Inflammatory macrophage treated with lipopolysaccharide for 1 hour (primary cell): ENCODE data around the gene VENTX.

Source experiments
- DNase-seq, 2 donors: peaks; one replicate each; pipeline ENCODE4 v3.0.0-alpha.2; 2020 to 2022

Gene VENTX

GRCh38 chr10:133202778-133203651, 34.6 kb upstream of the VENTX start:
- no peak for DNase-seq

GRCh38 chr10:133203652-133204195, 33.9 kb upstream of the VENTX start:
- no peak for DNase-seq

GRCh38 chr10:133204226-133205015, 33.2 kb upstream of the VENTX start:
- no peak for DNase-seq

- DNase-seq: no peak
Measured at GRCh38 chr10:133205146-133205545, 32.5 kb upstream of the VENTX start.

GRCh38 chr10:133206356-133207040, 31.2 kb upstream of the VENTX start:
- DNase-seq: no peak

- DNase-seq: no peak
Measured at GRCh38 chr10:133207041-133207600, 30.5 kb upstream of the VENTX start.

- DNase-seq: no peak
Measured at GRCh38 chr10:133207627-133208026, 30.0 kb upstream of the VENTX start.

- DNase-seq: no peak
Measured at GRCh38 chr10:133208466-133208865, 29.2 kb upstream of the VENTX start.

GRCh38 chr10:133209117-133209516, 28.5 kb upstream of the VENTX start:
- no peak for DNase-seq

- no peak for DNase-seq
Measured at GRCh38 chr10:133209641-133210040, 28.0 kb upstream of the VENTX start.

- DNase-seq: no peak
Measured at GRCh38 chr10:133210398-133211140, 27.1 kb upstream of the VENTX start.

GRCh38 chr10:133211141-133211830, 26.4 kb upstream of the VENTX start:
- DNase-seq: no peak

- no peak for DNase-seq
Measured at GRCh38 chr10:133211959-133212852, 25.4 kb upstream of the VENTX start.

GRCh38 chr10:133212853-133213494, 24.7 kb upstream of the VENTX start:
- DNase-seq: no peak

GRCh38 chr10:133213641-133214467, 23.8 kb upstream of the VENTX start:
- DNase-seq: no peak

GRCh38 chr10:133214468-133215410, 22.9 kb upstream of the VENTX start:
- no peak for DNase-seq

- DNase-seq: no peak
Measured at GRCh38 chr10:133215586-133215985, 22.1 kb upstream of the VENTX start.

GRCh38 chr10:133216776-133217175, 20.9 kb upstream of the VENTX start:
- DNase-seq: no peak
